ENCODE data around the gene DPEP1. TPM values are rescaled to one million over a fixed set of nuclear protein-coding genes. Genes with fewer than 3 reads are reported as not detected.

Gene DPEP1
- total RNA-seq, 1 experiment from 2014 or later, result 0.49 TPM

- Histone ChIP-seq H3K4me3 (ENCODE audit: low read depth, low read length, poor library complexity, severe bottlenecking) (no peak overlapping the region), H3K4me1 (ENCODE audit: insufficient read depth, low read length, poor library complexity, severe bottlenecking) (peaks cover 3% of the 10 kb centered on the region), H3K36me3 (ENCODE audit: insufficient read depth, low read length, poor library complexity, severe bottlenecking) (peaks cover 5% of the 10 kb centered on the region), H3K9me3 (ENCODE audit: low read depth, low read length, poor library complexity, severe bottlenecking) (no peaks in the 10 kb centered on the region), H3K27me3 (replicated peaks; ENCODE audit: insufficient read depth, low read depth, low read length, poor library complexity) (no peaks in the 10 kb centered on the region), H3K27ac (ENCODE audit: low read depth, low read length, poor library complexity, severe bottlenecking) (no peak overlapping the region)
- POLR2A ChIA-PET (ENCODE audit: low non-redundant PET), result no interaction called here
- intact Hi-C loops (cut with micrococcal nuclease; ENCODE audit: unreplicated experiment), result no loop called here
- BruUV-seq (replicated peaks), result no TSS peak
- CTCF ChIA-PET, result no interaction called here
- TF ChIP-seq EZH2 (IDR thresholded peaks at IDR 0.05; ENCODE audit: borderline replicate concordance, low read depth, low read length, poor library complexity, severe bottlenecking) (no peak), CTCF (conservative IDR thresholded peaks at IDR 0.05; ENCODE audit: low read depth, low read length) (no peak)
- DNase-seq (ENCODE audit: low spot score), result no peak
Measured at GRCh38 chr16:89667633-89668032, 54.2 kb downstream of the DPEP1 start.

DNA sequence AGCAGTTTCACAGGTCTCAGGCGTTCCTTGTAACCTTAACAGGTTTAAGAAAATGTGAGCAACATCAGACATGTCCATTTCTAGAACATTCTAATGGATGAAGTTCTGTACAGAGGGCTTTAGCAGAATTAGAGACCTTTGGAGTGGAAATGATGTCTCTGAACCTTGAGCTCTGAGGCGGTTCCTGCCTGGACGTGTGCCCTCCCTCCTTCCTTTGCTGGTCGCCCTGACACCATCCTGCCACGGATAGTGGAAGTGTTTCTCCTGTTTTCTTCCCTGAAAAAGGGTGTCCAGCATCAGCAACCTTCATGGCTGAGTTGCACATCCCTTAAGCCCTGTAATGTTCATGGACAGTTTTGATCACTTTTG, 55.3 kb downstream of the DPEP1 start:
- TF ChIP-seq EZH2 (IDR thresholded peaks at IDR 0.05; ENCODE audit: borderline replicate concordance, low read depth, low read length, poor library complexity, severe bottlenecking) (no peak), CTCF (conservative IDR thresholded peaks at IDR 0.05; ENCODE audit: low read depth, low read length) (no peak)
- Histone ChIP-seq H3K4me1 (ENCODE audit: insufficient read depth, low read length, poor library complexity, severe bottlenecking) (peaks cover 3% of the 10 kb centered on the region), H3K4me3 (ENCODE audit: low read depth, low read length, poor library complexity, severe bottlenecking) (no peak overlapping the region), H3K27ac (ENCODE audit: low read depth, low read length, poor library complexity, severe bottlenecking) (no peak overlapping the region), H3K9me3 (ENCODE audit: low read depth, low read length, poor library complexity, severe bottlenecking) (no peaks in the 10 kb centered on the region), H3K27me3 (replicated peaks; ENCODE audit: insufficient read depth, low read depth, low read length, poor library complexity) (no peaks in the 10 kb centered on the region), H3K36me3 (ENCODE audit: insufficient read depth, low read length, poor library complexity, severe bottlenecking) (peaks cover 4% of the 10 kb centered on the region)
- BruUV-seq (replicated peaks), result no TSS peak
- intact Hi-C loops (cut with micrococcal nuclease; ENCODE audit: unreplicated experiment), result no loop called here
- ChIA-PET POLR2A (ENCODE audit: low non-redundant PET) (no interaction called here), CTCF (no interaction called here)
- no peak for DNase-seq (ENCODE audit: low spot score)

GRCh38 chr16:89669755-89670154, 56.3 kb downstream of the DPEP1 start:
- POLR2A ChIA-PET (ENCODE audit: low non-redundant PET), result no interaction called here
- CTCF ChIA-PET, result no interaction called here
- H3K9me3 ChIP-seq (ENCODE audit: low read depth, low read length, poor library complexity, severe bottlenecking), result no peaks in the 10 kb centered on the region
- H3K36me3 ChIP-seq (ENCODE audit: insufficient read depth, low read length, poor library complexity, severe bottlenecking), result no peaks in the 10 kb centered on the region
- H3K27me3 ChIP-seq (replicated peaks; ENCODE audit: insufficient read depth, low read depth, low read length, poor library complexity), result no peaks in the 10 kb centered on the region
- no peak for DNase-seq (ENCODE audit: low spot score)
- BruUV-seq (replicated peaks), result no TSS peak
- H3K4me1 ChIP-seq (ENCODE audit: insufficient read depth, low read length, poor library complexity, severe bottlenecking), result peaks cover 3% of the 10 kb centered on the region
- H3K4me3 ChIP-seq (ENCODE audit: low read depth, low read length, poor library complexity, severe bottlenecking), result no peak overlapping the region
- intact Hi-C loops (cut with micrococcal nuclease; ENCODE audit: unreplicated experiment), result no loop called here
- TF ChIP-seq EZH2 (IDR thresholded peaks at IDR 0.05; ENCODE audit: borderline replicate concordance, low read depth, low read length, poor library complexity, severe bottlenecking), result no peak
- TF ChIP-seq CTCF (conservative IDR thresholded peaks at IDR 0.05; ENCODE audit: low read depth, low read length), result no peak
- H3K27ac ChIP-seq (ENCODE audit: low read depth, low read length, poor library complexity, severe bottlenecking), result no peak overlapping the region
